HUES64 (cell line): ENCODE data around the gene PPP2R3B.

ENCODE experiments used
- H3K27ac ChIP-seq: 2 replicates; pipeline ENCODE4 v1.7.0; 2013; ENCODE audit warnings: low read depth, low read length, inconsistent platforms
- H3K27me3 ChIP-seq: 2 replicates; pipeline ENCODE4 v1.6.1; 2013; ENCODE audit warnings: mild to moderate bottlenecking, low read length; ENCODE audit not compliant: insufficient read depth
- H3K36me3 ChIP-seq: 2 replicates; pipeline ENCODE4 v1.6.1; 2013; ENCODE audit warnings: mild to moderate bottlenecking, low read length; ENCODE audit not compliant: insufficient read depth
- H3K4me1 ChIP-seq: 2 replicates; pipeline ENCODE4 v1.6.1; 2013; ENCODE audit warnings: mild to moderate bottlenecking, low read length, moderate library complexity; ENCODE audit not compliant: insufficient read depth
- H3K4me3 ChIP-seq: 2 replicates; pipeline ENCODE4 v1.5.1; 2013; ENCODE audit warnings: mild to moderate bottlenecking, low read length, moderate library complexity
- H3K9ac ChIP-seq: 2 replicates; pipeline ENCODE4 v1.6.1; 2013; ENCODE audit warnings: mild to moderate bottlenecking, low read depth, low read length
- H3K9me3 ChIP-seq: 2 replicates; pipeline ENCODE4 v1.6.1; 2013; ENCODE audit warnings: low read depth, low read length; ENCODE audit not compliant: insufficient read depth
- WGBS: fragments of 150-250, 120-280 bp; methylation state at CpG from one replicate; pipeline ENCODE4 v1.1.7; 2013; ENCODE audit warnings: missing lambda C conversion rate; 5-methylcytosine and 5-hydroxymethylcytosine counted together

The PPP2R3B gene

GRCh38 chrX:344371-344901, 42.3 kb downstream of the PPP2R3B start:
- Histone ChIP-seq H3K9me3 (no peaks in the 10 kb centered on the region), H3K4me1 (no peaks in the 10 kb centered on the region), H3K4me3 (no peak overlapping the region), H3K36me3 (peaks cover 30% of the 10 kb centered on the region), H3K9ac (no peak overlapping the region), H3K27me3 (no peaks in the 10 kb centered on the region), H3K27ac (no peak overlapping the region)
- 96% methylated on average over 47 of the region's 47 CpGs for WGBS

- WGBS: 93% methylated on average over 36 of the region's 36 CpGs
- Histone ChIP-seq H3K36me3 (peaks cover 28% of the 10 kb centered on the region), H3K27me3 (no peaks in the 10 kb centered on the region), H3K27ac (no peak overlapping the region), H3K4me3 (no peak overlapping the region), H3K9ac (no peak overlapping the region), H3K4me1 (no peaks in the 10 kb centered on the region), H3K9me3 (no peaks in the 10 kb centered on the region)
Measured at GRCh38 chrX:341541-342101, 45.1 kb downstream of the PPP2R3B start.

- no peak overlapping the region for H3K9ac ChIP-seq
- H3K36me3 ChIP-seq: peaks cover 35% of the 10 kb centered on the region
- WGBS: 94% methylated on average over 52 of the region's 52 CpGs
- H3K27me3 ChIP-seq: no peaks in the 10 kb centered on the region
- H3K4me3 ChIP-seq: no peak overlapping the region
- H3K4me1 ChIP-seq: no peaks in the 10 kb centered on the region
- no peaks in the 10 kb centered on the region for H3K9me3 ChIP-seq
- no peak overlapping the region for H3K27ac ChIP-seq
Measured at GRCh38 chrX:340641-341423, 45.9 kb downstream of the PPP2R3B start.

- Histone ChIP-seq H3K27ac (no peak overlapping the region), H3K9ac (no peak overlapping the region), H3K27me3 (no peaks in the 10 kb centered on the region), H3K9me3 (no peaks in the 10 kb centered on the region), H3K4me1 (no peaks in the 10 kb centered on the region), H3K4me3 (no peak overlapping the region), H3K36me3 (peaks cover 33% of the 10 kb centered on the region)
- WGBS: 91% methylated on average over 16 of the region's 24 CpGs
Measured at GRCh38 chrX:340121-340520, 46.6 kb downstream of the PPP2R3B start.

GRCh38 chrX:338836-339400, 47.8 kb downstream of the PPP2R3B start:
- H3K9me3 ChIP-seq: no peaks in the 10 kb centered on the region
- H3K9ac ChIP-seq: no peak overlapping the region
- H3K27ac ChIP-seq: no peak overlapping the region
- H3K27me3 ChIP-seq: no peaks in the 10 kb centered on the region
- WGBS: 96% methylated on average over 44 of the region's 44 CpGs
- H3K4me1 ChIP-seq: no peaks in the 10 kb centered on the region
- H3K4me3 ChIP-seq: no peak overlapping the region
- H3K36me3 ChIP-seq: peaks cover 29% of the 10 kb centered on the region

GRCh38 chrX:338281-338835, 48.3 kb downstream of the PPP2R3B start:
- peaks cover 33% of the 10 kb centered on the region for H3K36me3 ChIP-seq
- 93% methylated on average over 53 of the region's 53 CpGs for WGBS

GRCh38 chrX:337331-337831, 49.3 kb downstream of the PPP2R3B start:
- Histone ChIP-seq H3K36me3 (peaks cover 37% of the 10 kb centered on the region), H3K4me3 (no peak overlapping the region), H3K27ac (no peak overlapping the region), H3K9ac (no peak overlapping the region), H3K4me1 (no peaks in the 10 kb centered on the region), H3K9me3 (no peaks in the 10 kb centered on the region), H3K27me3 (no peaks in the 10 kb centered on the region)
- WGBS: 90% methylated on average over 38 of the region's 38 CpGs

More at GRCh38 chrX:338281-338835, 48.3 kb downstream of the PPP2R3B start:
- Histone ChIP-seq H3K4me3 (no peak overlapping the region), H3K27ac (no peak overlapping the region), H3K27me3 (no peaks in the 10 kb centered on the region), H3K4me1 (no peaks in the 10 kb centered on the region), H3K9ac (no peak overlapping the region), H3K9me3 (no peaks in the 10 kb centered on the region)

GRCh38 chrX:336227-336626, 50.5 kb downstream of the PPP2R3B start:
- no peaks in the 10 kb centered on the region for H3K9me3 ChIP-seq
- no peak overlapping the region for H3K27ac ChIP-seq
- H3K36me3 ChIP-seq: peaks cover 37% of the 10 kb centered on the region
- H3K27me3 ChIP-seq: no peaks in the 10 kb centered on the region
- H3K4me1 ChIP-seq: no peaks in the 10 kb centered on the region
- 92% methylated on average over 21 of the region's 21 CpGs for WGBS
- no peak overlapping the region for H3K9ac ChIP-seq
- no peak overlapping the region for H3K4me3 ChIP-seq

- 94% methylated on average over 16 of the region's 17 CpGs for WGBS
- no peaks in the 10 kb centered on the region for H3K27me3 ChIP-seq
- H3K27ac ChIP-seq: no peak overlapping the region
- H3K4me1 ChIP-seq: no peaks in the 10 kb centered on the region
- H3K9me3 ChIP-seq: no peaks in the 10 kb centered on the region
- no peak overlapping the region for H3K9ac ChIP-seq
- no peak overlapping the region for H3K4me3 ChIP-seq
- H3K36me3 ChIP-seq: peaks cover 37% of the 10 kb centered on the region
Measured at GRCh38 chrX:335758-336155, 51.0 kb downstream of the PPP2R3B start.

- no peaks in the 10 kb centered on the region for H3K4me1 ChIP-seq
- H3K36me3 ChIP-seq: peaks cover 37% of the 10 kb centered on the region
- no peaks in the 10 kb centered on the region for H3K9me3 ChIP-seq
Measured at GRCh38 chrX:334971-335757, 51.5 kb downstream of the PPP2R3B start.

More at GRCh38 chrX:334971-335757, 51.5 kb downstream of the PPP2R3B start:
- Histone ChIP-seq H3K4me3 (no peak overlapping the region), H3K27me3 (no peaks in the 10 kb centered on the region), H3K9ac (no peak overlapping the region), H3K27ac (no peak overlapping the region)
- WGBS: 96% methylated on average over 47 of the region's 47 CpGs
